Natural killer cell (primary cell): ENCODE data around the gene PCDH9. TPM values are rescaled to one million over a fixed set of nuclear protein-coding genes. Genes with fewer than 3 reads are reported as not detected.
A peak's percentile ranks its signal among the peaks of the same experiment; 100 is the strongest.

ENCODE experiments used
- ATAC-seq, 3 donors: fragments of 150-1000 bp in 2 of 3; fragments of 200-7000 bp in 1 of 3; cut with Tn5 transposase; 1 replicate in 1 of 3; 2 replicates in 2 of 3; pipeline ENCODE4 v1.10.0; 2021; ENCODE audit warnings: mild to moderate bottlenecking in 2 of 3, moderate library complexity in 2 of 3
- DNase-seq, 2 donors: peaks; one replicate each; pipeline versions ENCODE4 v3.0.0 to v3.0.0-alpha.2; 2013 to 2021; ENCODE audit warnings: mixed read lengths in 1 of 2
- H3K27ac ChIP-seq: one replicate; pipeline ENCODE4 v1.5.1; 2013; ENCODE audit warnings: mild to moderate bottlenecking, low read length
- H3K27me3 ChIP-seq: one replicate; pipeline ENCODE4 v1.6.1; 2013; ENCODE audit warnings: low read length; ENCODE audit not compliant: control insufficient read depth, insufficient read depth
- H3K36me3 ChIP-seq: one replicate; pipeline ENCODE4 v1.6.1; 2013; ENCODE audit warnings: low read length; ENCODE audit not compliant: control insufficient read depth, insufficient read depth
- H3K4me1 ChIP-seq: one replicate; pipeline ENCODE4 v1.6.1; 2013; ENCODE audit warnings: low read length; ENCODE audit not compliant: control insufficient read depth, insufficient read depth
- H3K4me3 ChIP-seq: one replicate; pipeline ENCODE4 v1.5.1; 2013; ENCODE audit warnings: low read length
- H3K9me3 ChIP-seq: one replicate; pipeline ENCODE4 v1.6.1; 2013; ENCODE audit warnings: low read length; ENCODE audit not compliant: control insufficient read depth, insufficient read depth
- H3K27ac Mint-ChIP-seq, 2 donors: one replicate each; pipeline ENCODE4 v1.8.0; 2022; ENCODE audit warnings: mild to moderate bottlenecking in 2 of 2, mixed read lengths in 2 of 2, moderate library complexity in 1 of 2
- H3K27me3 Mint-ChIP-seq, 2 donors: one replicate each; pipeline ENCODE4 v1.8.0; 2022; ENCODE audit warnings: low read depth in 2 of 2, mixed read lengths in 2 of 2
- H3K36me3 Mint-ChIP-seq: one replicate; pipeline ENCODE4 v1.8.0; 2022; ENCODE audit warnings: mixed read lengths
- H3K4me1 Mint-ChIP-seq, 2 donors: one replicate each; pipeline ENCODE4 v1.8.0; 2022; ENCODE audit warnings: mixed read lengths in 2 of 2
- H3K4me3 Mint-ChIP-seq: one replicate; pipeline ENCODE4 v1.8.0; 2022; ENCODE audit warnings: mild to moderate bottlenecking, moderate library complexity, mixed read lengths
- H3K9me3 Mint-ChIP-seq, 2 donors: one replicate each; pipeline ENCODE4 v1.8.0; 2022; ENCODE audit warnings: mixed read lengths in 2 of 2
- WGBS: methylation state at CpG from one replicate; pipeline ENCODE4 v1.1.7; 2013; ENCODE audit warnings: missing lambda C conversion rate; ENCODE audit not compliant: insufficient coverage; 5-methylcytosine and 5-hydroxymethylcytosine counted together
- intact Hi-C: fragments of 100-400 bp; cut with micrococcal nuclease; formaldehyde crosslinking; loops from one replicate; pipeline ENCODE4 v1.14.2; 2022
- total RNA-seq, 4 donors: library from RNA; stranded (reverse); fragments of 120-200 nt in 1 of 4; gene quantifications; one replicate each; pipeline versions ENCODE4 v1.2.3 to v1.2.4, GENCODE V29; 2013 to 2022
- TF ChIP-seq, protein P1 (sequence below): fragments of 200-600 bp; IDR thresholded peaks from one replicate; pipeline ENCODE4 v1.8.0; 2022; ENCODE audit warnings: antibody characterized with exemption

The PCDH9 gene
- total RNA-seq, 3 donors from 2014 or later (not counting 1 experiment from before 2014, with no cell fraction given): 0.43 to 1.5 (median 0.68) TPM

DNA sequence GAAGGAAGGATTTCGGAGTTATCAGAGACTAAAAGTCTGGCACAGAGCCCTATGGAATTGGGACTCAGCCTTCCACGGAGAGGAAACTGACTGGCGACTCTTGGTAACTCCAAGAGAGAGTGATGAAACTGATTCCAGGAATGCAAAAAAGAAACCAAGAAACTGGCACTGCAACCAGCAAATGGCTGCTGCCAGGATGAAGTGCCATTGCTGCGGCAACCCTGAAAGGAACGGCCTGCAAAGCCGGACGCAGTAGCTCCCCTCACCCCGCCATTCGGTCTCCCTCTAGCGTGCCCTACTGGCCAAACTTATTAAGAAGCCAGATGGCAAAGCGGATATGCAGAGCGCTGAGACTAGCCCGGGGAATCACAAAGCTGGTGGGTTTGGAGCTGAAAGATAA lies 236.0 kb downstream of the PCDH9 start:
- no peaks in the 10 kb centered on the region for H3K36me3 ChIP-seq
- WGBS: 54% methylated on average over 13 of the region's 13 CpGs
- no peaks in the 10 kb centered on the region for H3K36me3 Mint-ChIP-seq
- TF ChIP-seq, protein P1, sequence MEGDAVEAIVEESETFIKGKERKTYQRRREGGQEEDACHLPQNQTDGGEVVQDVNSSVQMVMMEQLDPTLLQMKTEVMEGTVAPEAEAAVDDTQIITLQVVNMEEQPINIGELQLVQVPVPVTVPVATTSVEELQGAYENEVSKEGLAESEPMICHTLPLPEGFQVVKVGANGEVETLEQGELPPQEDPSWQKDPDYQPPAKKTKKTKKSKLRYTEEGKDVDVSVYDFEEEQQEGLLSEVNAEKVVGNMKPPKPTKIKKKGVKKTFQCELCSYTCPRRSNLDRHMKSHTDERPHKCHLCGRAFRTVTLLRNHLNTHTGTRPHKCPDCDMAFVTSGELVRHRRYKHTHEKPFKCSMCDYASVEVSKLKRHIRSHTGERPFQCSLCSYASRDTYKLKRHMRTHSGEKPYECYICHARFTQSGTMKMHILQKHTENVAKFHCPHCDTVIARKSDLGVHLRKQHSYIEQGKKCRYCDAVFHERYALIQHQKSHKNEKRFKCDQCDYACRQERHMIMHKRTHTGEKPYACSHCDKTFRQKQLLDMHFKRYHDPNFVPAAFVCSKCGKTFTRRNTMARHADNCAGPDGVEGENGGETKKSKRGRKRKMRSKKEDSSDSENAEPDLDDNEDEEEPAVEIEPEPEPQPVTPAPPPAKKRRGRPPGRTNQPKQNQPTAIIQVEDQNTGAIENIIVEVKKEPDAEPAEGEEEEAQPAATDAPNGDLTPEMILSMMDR: no peak
- no peaks in the 10 kb centered on the region for H3K4me1 ChIP-seq
- H3K4me3 Mint-ChIP-seq: peak overlapping the region; percentile 7
- peak in 1 of 2 donors; percentile 14 for DNase-seq
- ATAC-seq: peak; percentile 59 to 80 (median 63)
- peak overlapping the region; percentile 49 for H3K27ac ChIP-seq
- intact Hi-C loops: no loop called here
- H3K9me3 ChIP-seq: no peaks in the 10 kb centered on the region
- H3K4me3 ChIP-seq: no peak overlapping the region
- H3K27me3 Mint-ChIP-seq: no peaks in the 10 kb centered on the region
- peaks cover 5% of the 10 kb centered on the region in 2 donors for H3K9me3 Mint-ChIP-seq
- no peaks in the 10 kb centered on the region for H3K27me3 ChIP-seq
- H3K27ac Mint-ChIP-seq: no peak overlapping the region
- no peaks in the 10 kb centered on the region for H3K4me1 Mint-ChIP-seq

DNA sequence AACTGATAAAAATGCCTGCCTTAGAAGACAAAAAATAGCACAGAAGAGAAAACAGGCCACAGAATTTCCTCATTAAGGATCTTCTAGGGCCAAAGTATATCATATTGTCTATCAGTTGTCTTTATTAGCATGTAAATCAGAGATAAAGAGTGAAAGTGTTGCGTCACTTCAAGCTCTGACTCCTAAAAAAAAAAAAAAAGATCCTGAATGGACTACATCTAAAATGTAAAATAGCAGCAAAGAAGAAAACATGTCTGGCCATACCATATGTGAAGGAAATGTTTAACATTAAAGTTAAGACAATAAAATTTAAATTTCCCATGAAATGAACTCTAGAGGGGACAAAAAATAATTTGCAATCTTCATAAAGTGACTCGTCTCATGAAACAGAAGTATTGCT lies 237.4 kb downstream of the PCDH9 start:
- H3K36me3 ChIP-seq: no peaks in the 10 kb centered on the region
- TF ChIP-seq, protein P1: no peak
- H3K4me3 ChIP-seq: no peak overlapping the region
- Mint-ChIP-seq H3K27ac (no peak overlapping the region), H3K36me3 (no peaks in the 10 kb centered on the region), H3K4me1 (no peaks in the 10 kb centered on the region), H3K9me3 (no peaks in the 10 kb centered on the region), H3K4me3 (no peak overlapping the region), H3K27me3 (no peaks in the 10 kb centered on the region)
- no peak overlapping the region for H3K27ac ChIP-seq
- intact Hi-C loops: no loop called here
- no CpG with 5 or more reads among the region's 2 CpGs for WGBS
- H3K27me3 ChIP-seq: no peaks in the 10 kb centered on the region
- H3K9me3 ChIP-seq: no peaks in the 10 kb centered on the region
- ATAC-seq: no peak
- no peak for DNase-seq
- no peaks in the 10 kb centered on the region for H3K4me1 ChIP-seq

DNA sequence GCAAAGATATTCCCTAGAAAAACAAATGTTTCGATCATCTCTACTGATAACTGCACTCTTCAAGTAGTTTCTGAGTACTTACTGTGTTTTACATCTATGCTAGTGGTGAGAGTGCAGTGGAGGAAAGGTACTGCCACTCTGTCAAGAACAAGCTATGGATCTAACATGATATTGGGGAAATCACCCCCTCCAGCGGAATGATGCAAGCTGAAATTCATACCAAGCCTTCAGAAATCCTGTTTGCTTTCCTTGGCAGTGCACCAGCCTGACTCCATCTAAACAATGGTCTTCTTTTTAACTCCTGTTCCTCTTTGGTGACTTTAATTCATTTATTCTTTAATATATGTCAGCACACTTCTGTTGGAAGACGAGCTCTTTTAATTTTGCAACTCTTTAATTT lies 238.0 kb downstream of the PCDH9 start:
- Mint-ChIP-seq H3K9me3 (no peaks in the 10 kb centered on the region), H3K36me3 (no peaks in the 10 kb centered on the region), H3K27me3 (no peaks in the 10 kb centered on the region), H3K4me1 (no peaks in the 10 kb centered on the region), H3K27ac (no peak overlapping the region), H3K4me3 (no peak overlapping the region)
- H3K9me3 ChIP-seq: no peaks in the 10 kb centered on the region
- ATAC-seq (no peak), DNase-seq (no peak)
- no peaks in the 10 kb centered on the region for H3K36me3 ChIP-seq
- TF ChIP-seq, protein P1: no peak
- no peaks in the 10 kb centered on the region for H3K4me1 ChIP-seq
- 89% methylated on average over 1 of the region's 3 CpGs for WGBS
- H3K27ac ChIP-seq: no peak overlapping the region
- no peaks in the 10 kb centered on the region for H3K27me3 ChIP-seq
- H3K4me3 ChIP-seq: no peak overlapping the region
- intact Hi-C loops: no loop called here

DNA sequence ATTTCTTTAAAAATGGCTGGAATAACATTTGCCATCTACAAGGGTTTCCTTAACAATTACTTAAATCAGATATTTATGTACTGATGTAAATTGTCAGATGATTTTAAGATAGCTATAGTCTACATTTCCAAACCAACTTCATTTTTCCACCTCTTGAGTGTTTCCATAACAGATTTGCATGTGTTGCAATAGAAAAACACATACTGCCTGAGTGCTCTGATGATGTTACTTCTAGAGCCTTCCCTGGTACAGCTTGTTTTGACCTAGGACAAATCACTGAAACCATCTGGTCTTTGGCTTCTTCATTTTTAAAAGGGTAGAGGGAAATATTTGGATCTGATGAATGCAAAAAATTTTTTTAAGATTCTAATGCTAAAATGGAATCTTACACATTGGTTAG lies 245.9 kb downstream of the PCDH9 start:
- H3K9me3 ChIP-seq: no peaks in the 10 kb centered on the region
- H3K27me3 ChIP-seq: no peaks in the 10 kb centered on the region
- ATAC-seq: no peak
- no peaks in the 10 kb centered on the region for H3K27me3 Mint-ChIP-seq
- H3K4me3 Mint-ChIP-seq: no peak overlapping the region
- TF ChIP-seq, protein P1: no peak
- no peak overlapping the region for H3K27ac Mint-ChIP-seq
- no peaks in the 10 kb centered on the region for H3K4me1 ChIP-seq
- H3K4me3 ChIP-seq: no peak overlapping the region
- intact Hi-C loops: no loop called here
- H3K9me3 Mint-ChIP-seq: peaks cover 5 to 13% of the 10 kb centered on the region in 2 donors
- no peak for DNase-seq
- no peaks in the 10 kb centered on the region for H3K36me3 Mint-ChIP-seq
- H3K27ac ChIP-seq: no peak overlapping the region
- no peaks in the 10 kb centered on the region for H3K36me3 ChIP-seq
- H3K4me1 Mint-ChIP-seq: no peaks in the 10 kb centered on the region
